GM12878 (cell line): ENCODE measurements around the gene C10orf71. TPM values are rescaled to one million over a fixed set of nuclear protein-coding genes. Genes with fewer than 3 reads are reported as not detected.

Source experiments
- ATAC-seq: fragments of 200-7000 bp; cut with Tn5 transposase; 3 replicates; pipeline ENCODE4 v1.9.1; 2020; ENCODE audit warnings: mild to moderate bottlenecking, moderate library complexity
- BruUV-seq: library from RNA; stranded (reverse); fragments of 400-500 nt; replicated peaks from 2 replicates; lab custom pipeline; 2021; lab: Mats Ljungman, UMichigan
- CTCF ChIA-PET: fragments of 300-600 bp; sonication (Branson Sonifier 250); formaldehyde crosslinking; extraction: SDS; loops from one replicate; lab custom pipeline; 2021; ENCODE audit warnings: inconsistent platforms; lab: Yijun Ruan, JAX
- POLR2A ChIA-PET: fragments of 350-600 bp; formaldehyde crosslinking; extraction: SDS; loops from one replicate; lab custom pipeline; 2021; ENCODE audit warnings: inconsistent platforms; lab: Charles Lee
- RAD21 ChIA-PET: fragments of 300-600 bp; sonication (Branson Sonifier 250); formaldehyde crosslinking; loops from one replicate; lab custom pipeline; 2023; ENCODE audit warnings: antibody characterized with exemption; ENCODE audit not compliant: unreplicated experiment; lab: Charles Lee
- SMC1A ChIA-PET: fragments of 300-600 bp; sonication (Branson Sonifier 250); formaldehyde crosslinking; loops from one replicate; lab custom pipeline; 2023; ENCODE audit not compliant: unreplicated experiment, uncharacterized antibody; lab: Charles Lee
- DNase-seq: peaks from one replicate; pipeline ENCODE4 v3.0.0-alpha.2; 2011; ENCODE audit warnings: low read depth, low spot score
- FAIRE-seq: peaks from 3 replicates; lab custom pipeline; 2011; peaks lifted over from hg19 to GRCh38; lab: Jason Lieb, UNC
- H2AFZ ChIP-seq: 2 replicates; pipeline ENCODE4 v1.6.0; 2011; ENCODE audit warnings: low read depth, low read length, control low read depth; ENCODE audit not compliant: control insufficient read depth
- H3K27ac ChIP-seq: 2 replicates; pipeline ENCODE4 v1.5.1; 2011; ENCODE audit warnings: control low read depth; ENCODE audit not compliant: control insufficient read depth, insufficient read depth
- H3K27me3 ChIP-seq, 2 experiments: replicated peaks in 1 of 2; 2 replicates each; pipeline versions ENCODE4 v1.6.0 to v1.6.1; 2011; ENCODE audit warnings: low read length in 1 of 2; ENCODE audit not compliant: control insufficient read depth in 2 of 2, insufficient read depth in 2 of 2
- H3K36me3 ChIP-seq, 2 experiments: 2 replicates each; pipeline ENCODE4 v1.5.1; 2011; ENCODE audit warnings: low read length in 1 of 2; ENCODE audit not compliant: control insufficient read depth in 2 of 2, insufficient read depth in 2 of 2
- H3K4me1 ChIP-seq: 2 replicates; pipeline ENCODE4 v1.6.1; 2011; ENCODE audit warnings: mild to moderate bottlenecking, low read length, moderate library complexity, mixed read lengths; ENCODE audit not compliant: control insufficient read depth, insufficient read depth
- H3K4me2 ChIP-seq: 2 replicates; pipeline ENCODE4 v1.6.0; 2011; ENCODE audit warnings: control low read depth; ENCODE audit not compliant: control insufficient read depth, insufficient read depth
- H3K4me3 ChIP-seq: fragments of 200-600 bp; sonication (generic); 2 replicates; pipeline ENCODE4 v1.5.1; 2016
- H3K79me2 ChIP-seq: 2 replicates; pipeline ENCODE4 v1.6.0; 2011; ENCODE audit warnings: low read length; ENCODE audit not compliant: control insufficient read depth, insufficient read depth
- H3K9ac ChIP-seq: 2 replicates; pipeline ENCODE4 v1.8.0; 2011; ENCODE audit warnings: low read length, control low read depth, mixed read lengths; ENCODE audit not compliant: control insufficient read depth, insufficient read depth
- H3K9me3 ChIP-seq: replicated peaks from 3 replicates; pipeline ENCODE4 v1.5.1; 2011; ENCODE audit warnings: mild to moderate bottlenecking, low read length; ENCODE audit not compliant: control insufficient read depth, insufficient read depth
- H4K20me1 ChIP-seq: 2 replicates; pipeline ENCODE4 v1.6.0; 2011; ENCODE audit not compliant: control insufficient read depth, insufficient read depth
- EED ChIP-seq: sonication (generic); IDR thresholded peaks from 2 replicates; pipeline ENCODE4 v1.6.1; 2016; ENCODE audit warnings: antibody characterized with exemption, low read depth
- ETV6 ChIP-seq, 2 experiments: fragments of 450-650 bp in 1 of 2; IDR thresholded peaks in 1 of 2; conservative IDR thresholded peaks in 1 of 2; 2 replicates each; pipeline ENCODE4 v1.6.1; 2014; ENCODE audit warnings: antibody characterized with exemption in 1 of 2, borderline replicate concordance in 1 of 2, low read depth in 1 of 2, mild to moderate bottlenecking in 1 of 2, moderate library complexity in 1 of 2
- GATAD2B ChIP-seq: fragments of 450-650 bp; conservative IDR thresholded peaks from 2 replicates; pipeline ENCODE4 v1.6.1; 2017; ENCODE audit warnings: low read depth, mild to moderate bottlenecking, moderate library complexity
- MXI1 ChIP-seq: fragments of 150-350 bp; IDR thresholded peaks from 2 replicates; pipeline ENCODE4 v1.6.1; 2011; ENCODE audit warnings: low read depth, mild to moderate bottlenecking, inconsistent platforms, low read length, improper control_type of control experiment
- POLR2AphosphoS5 ChIP-seq: IDR thresholded peaks from 2 replicates; pipeline ENCODE4 v1.6.1; 2011; ENCODE audit warnings: mild to moderate bottlenecking, low read length, inconsistent platforms
- RB1 ChIP-seq: fragments of 450-650 bp; formaldehyde crosslinking; IDR thresholded peaks from 2 replicates; pipeline ENCODE4 v1.6.1; 2017; ENCODE audit warnings: mild to moderate bottlenecking, borderline replicate concordance
- SIX5 ChIP-seq: IDR thresholded peaks from 2 replicates; pipeline ENCODE4 v1.6.1; 2011; ENCODE audit warnings: mild to moderate bottlenecking, low read depth, low read length, moderate library complexity; ENCODE audit not compliant: severe bottlenecking
- SPI1 ChIP-seq: IDR thresholded peaks from 2 replicates; pipeline ENCODE4 v1.6.1; 2011; ENCODE audit warnings: low read depth, mild to moderate bottlenecking, low read length, moderate library complexity, borderline replicate concordance; ENCODE audit not compliant: insufficient read depth
- SREBF1 ChIP-seq: IDR thresholded peaks from 2 replicates; pipeline ENCODE4 v1.6.1; 2012; ENCODE audit warnings: mild to moderate bottlenecking, low read length
- TARDBP ChIP-seq: IDR thresholded peaks from 2 replicates; pipeline ENCODE4 v1.6.1; 2016; ENCODE audit warnings: borderline replicate concordance
- TCF12 ChIP-seq: IDR thresholded peaks from 2 replicates; pipeline ENCODE4 v1.6.1; 2011; ENCODE audit warnings: low read depth, mild to moderate bottlenecking, low read length
- WRNIP1 ChIP-seq: IDR thresholded peaks from 2 replicates; pipeline ENCODE4 v1.6.1; 2011; ENCODE audit warnings: low read depth, low read length, improper control_type of control experiment, borderline replicate concordance
- ZBED1 ChIP-seq: IDR thresholded peaks from 2 replicates; pipeline ENCODE4 v1.6.1; 2016; ENCODE audit warnings: borderline replicate concordance
- in situ Hi-C: fragments of 300-500 bp; cut with MboI; formaldehyde crosslinking; loops from 9 replicates; pipeline ENCODE4 v1.14.3; 2018; ENCODE audit warnings: mixed read lengths
- intact Hi-C: fragments of 100-400 bp; cut with micrococcal nuclease; formaldehyde crosslinking; loops from one replicate; pipeline ENCODE4 v1.14.2; 2022; ENCODE audit not compliant: unreplicated experiment
- polyA plus RNA-seq, 11 experiments: library from polyadenylated mRNA; depleted of rRNA in 4 of 11; unstranded in 6 of 11; stranded (reverse) in 5 of 11; fragments of >200 nt; fragmentation: Nextera tagmentation in 4 of 11; fragmentation: Illumina TruSeq in 1 of 11; extraction: Ambion mirVana in 4 of 11; extraction: Trizol in 1 of 11; gene quantifications; 1 replicate in 1 of 11; 2 replicates in 10 of 11; pipeline versions ENCODE4 v1.2.1 to v1.2.3, GENCODE V29; 2011 to 2016; ENCODE audit warnings: inconsistent platforms in 2 of 11, missing spikeins in 2 of 11, low read depth in 1 of 11
- total RNA-seq, 4 experiments: library from RNA; depleted of rRNA in 3 of 4; stranded (reverse); fragments of >200 nt in 3 of 4; fragmentation: Illumina TruSeq in 1 of 4; extraction: Trizol in 1 of 4; gene quantifications; 2 replicates each; pipeline versions ENCODE4 v1.2.1 to v1.2.3, GENCODE V29; 2013 to 2021
- TF ChIP-seq, protein P1 (sequence below): fragments of 150-350 bp; IDR thresholded peaks from 2 replicates; pipeline ENCODE4 v1.6.1; 2016; ENCODE audit warnings: low read depth, low read length
- TF ChIP-seq, protein P2 (sequence below): fragments of 450-650 bp; formaldehyde crosslinking; IDR thresholded peaks from 2 replicates; pipeline ENCODE4 v1.5.0; 2022; ENCODE audit warnings: mild to moderate bottlenecking, missing genetic modification characterization
- TF ChIP-seq, protein P3 (sequence below): IDR thresholded peaks from 2 replicates; pipeline ENCODE4 v1.6.1; 2011; ENCODE audit warnings: low read depth, mild to moderate bottlenecking, low read length, moderate library complexity, borderline replicate concordance; ENCODE audit errors: extremely low read depth

C10orf71 gene
- total and polyA plus RNA-seq, 10 of the 15 experiments (the other 5 are each of a cell fraction or from before 2014, with no cell fraction given) = not detected

DNA sequence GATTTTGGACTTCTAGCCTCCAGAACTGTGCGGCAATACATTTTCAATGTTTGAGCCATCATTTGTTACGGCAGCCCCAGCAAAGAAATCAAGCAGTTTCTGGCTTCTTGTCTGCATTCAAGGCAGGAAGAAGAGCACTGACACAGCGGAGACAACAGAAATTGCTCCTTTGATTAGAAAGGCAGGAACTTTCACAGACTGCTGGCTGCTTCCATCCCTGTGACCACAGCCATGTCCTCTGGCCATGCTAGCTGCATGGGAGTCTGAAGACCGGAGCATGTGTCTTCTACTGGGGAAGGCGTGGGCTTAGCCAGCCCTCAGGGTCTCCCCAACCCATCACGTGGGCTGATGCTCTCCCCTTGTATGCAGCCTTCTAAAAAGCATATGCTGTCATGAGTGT is 19.1 kb downstream of the C10orf71 start (continued):
- TF ChIP-seq, protein P1, sequence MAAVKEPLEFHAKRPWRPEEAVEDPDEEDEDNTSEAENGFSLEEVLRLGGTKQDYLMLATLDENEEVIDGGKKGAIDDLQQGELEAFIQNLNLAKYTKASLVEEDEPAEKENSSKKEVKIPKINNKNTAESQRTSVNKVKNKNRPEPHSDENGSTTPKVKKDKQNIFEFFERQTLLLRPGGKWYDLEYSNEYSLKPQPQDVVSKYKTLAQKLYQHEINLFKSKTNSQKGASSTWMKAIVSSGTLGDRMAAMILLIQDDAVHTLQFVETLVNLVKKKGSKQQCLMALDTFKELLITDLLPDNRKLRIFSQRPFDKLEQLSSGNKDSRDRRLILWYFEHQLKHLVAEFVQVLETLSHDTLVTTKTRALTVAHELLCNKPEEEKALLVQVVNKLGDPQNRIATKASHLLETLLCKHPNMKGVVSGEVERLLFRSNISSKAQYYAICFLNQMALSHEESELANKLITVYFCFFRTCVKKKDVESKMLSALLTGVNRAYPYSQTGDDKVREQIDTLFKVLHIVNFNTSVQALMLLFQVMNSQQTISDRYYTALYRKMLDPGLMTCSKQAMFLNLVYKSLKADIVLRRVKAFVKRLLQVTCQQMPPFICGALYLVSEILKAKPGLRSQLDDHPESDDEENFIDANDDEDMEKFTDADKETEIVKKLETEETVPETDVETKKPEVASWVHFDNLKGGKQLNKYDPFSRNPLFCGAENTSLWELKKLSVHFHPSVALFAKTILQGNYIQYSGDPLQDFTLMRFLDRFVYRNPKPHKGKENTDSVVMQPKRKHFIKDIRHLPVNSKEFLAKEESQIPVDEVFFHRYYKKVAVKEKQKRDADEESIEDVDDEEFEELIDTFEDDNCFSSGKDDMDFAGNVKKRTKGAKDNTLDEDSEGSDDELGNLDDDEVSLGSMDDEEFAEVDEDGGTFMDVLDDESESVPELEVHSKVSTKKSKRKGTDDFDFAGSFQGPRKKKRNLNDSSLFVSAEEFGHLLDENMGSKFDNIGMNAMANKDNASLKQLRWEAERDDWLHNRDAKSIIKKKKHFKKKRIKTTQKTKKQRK = no peak
- TF ChIP-seq RB1 = no peak

DNA sequence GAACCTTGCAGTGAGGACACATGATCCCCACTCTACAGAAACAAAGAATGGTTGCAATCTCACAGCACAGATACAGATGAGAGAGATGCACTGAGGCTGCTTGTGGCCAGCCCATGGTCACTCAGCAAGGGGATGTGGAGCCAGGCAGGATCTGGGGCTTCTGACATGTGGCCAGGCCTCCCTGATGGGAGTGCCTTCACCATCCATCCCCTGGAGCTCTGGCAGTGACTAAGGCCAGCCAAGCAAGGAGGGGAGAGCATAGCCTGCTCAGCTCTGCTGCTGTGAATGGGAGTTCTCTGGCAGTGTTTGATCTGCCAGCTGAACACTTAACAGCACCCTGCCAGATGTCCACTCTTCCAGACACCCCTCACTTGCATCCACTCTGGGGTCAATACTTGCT is 19.8 kb downstream of the C10orf71 start:
- no TSS peak for BruUV-seq
- RAD21 ChIA-PET = no interaction called here
- TF ChIP-seq ETV6 (conservative IDR thresholded peaks at IDR 0.05 in 1 of 2, IDR thresholded peaks at IDR 0.05 in 1 of 2; ENCODE audit: borderline replicate concordance in 1 of 2, low read depth in 1 of 2) (no peak), SPI1 (no peak), EED (no peak), WRNIP1 (no peak), MXI1 (no peak), GATAD2B (no peak), SIX5 (no peak), SREBF1 (no peak), POLR2AphosphoS5 (no peak), TCF12 (no peak), ZBED1 (no peak), TARDBP (no peak)
- TF ChIP-seq, protein P2, sequence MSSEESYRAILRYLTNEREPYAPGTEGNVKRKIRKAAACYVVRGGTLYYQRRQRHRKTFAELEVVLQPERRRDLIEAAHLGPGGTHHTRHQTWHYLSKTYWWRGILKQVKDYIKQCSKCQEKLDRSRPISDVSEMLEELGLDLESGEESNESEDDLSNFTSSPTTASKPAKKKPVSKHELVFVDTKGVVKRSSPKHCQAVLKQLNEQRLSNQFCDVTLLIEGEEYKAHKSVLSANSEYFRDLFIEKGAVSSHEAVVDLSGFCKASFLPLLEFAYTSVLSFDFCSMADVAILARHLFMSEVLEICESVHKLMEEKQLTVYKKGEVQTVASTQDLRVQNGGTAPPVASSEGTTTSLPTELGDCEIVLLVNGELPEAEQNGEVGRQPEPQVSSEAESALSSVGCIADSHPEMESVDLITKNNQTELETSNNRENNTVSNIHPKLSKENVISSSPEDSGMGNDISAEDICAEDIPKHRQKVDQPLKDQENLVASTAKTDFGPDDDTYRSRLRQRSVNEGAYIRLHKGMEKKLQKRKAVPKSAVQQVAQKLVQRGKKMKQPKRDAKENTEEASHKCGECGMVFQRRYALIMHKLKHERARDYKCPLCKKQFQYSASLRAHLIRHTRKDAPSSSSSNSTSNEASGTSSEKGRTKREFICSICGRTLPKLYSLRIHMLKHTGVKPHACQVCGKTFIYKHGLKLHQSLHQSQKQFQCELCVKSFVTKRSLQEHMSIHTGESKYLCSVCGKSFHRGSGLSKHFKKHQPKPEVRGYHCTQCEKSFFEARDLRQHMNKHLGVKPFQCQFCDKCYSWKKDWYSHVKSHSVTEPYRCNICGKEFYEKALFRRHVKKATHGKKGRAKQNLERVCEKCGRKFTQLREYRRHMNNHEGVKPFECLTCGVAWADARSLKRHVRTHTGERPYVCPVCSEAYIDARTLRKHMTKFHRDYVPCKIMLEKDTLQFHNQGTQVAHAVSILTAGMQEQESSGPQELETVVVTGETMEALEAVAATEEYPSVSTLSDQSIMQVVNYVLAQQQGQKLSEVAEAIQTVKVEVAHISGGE = no peak
- TF ChIP-seq, protein P3, sequence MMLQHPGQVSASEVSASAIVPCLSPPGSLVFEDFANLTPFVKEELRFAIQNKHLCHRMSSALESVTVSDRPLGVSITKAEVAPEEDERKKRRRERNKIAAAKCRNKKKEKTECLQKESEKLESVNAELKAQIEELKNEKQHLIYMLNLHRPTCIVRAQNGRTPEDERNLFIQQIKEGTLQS = no peak

More for the DNA sequence above, 19.8 kb downstream of the C10orf71 start:
- ATAC-seq (no peak), DNase-seq (no peak), FAIRE-seq (no peak)
- Histone ChIP-seq H3K79me2 (no peaks in the 10 kb centered on the region), H3K4me1 (no peaks in the 10 kb centered on the region), H4K20me1 (no peaks in the 10 kb centered on the region), H2AFZ (no peak overlapping the region), H3K9ac (no peak overlapping the region), H3K36me3 (no peaks in the 10 kb centered on the region), H3K27ac (no peak overlapping the region), H3K4me3 (no peak overlapping the region), H3K27me3 (peaks cover 0 to 2% of the 10 kb centered on the region in 2 experiments; a peak in 2 of 4 replicates), H3K9me3 (no peaks in the 10 kb centered on the region), H3K4me2 (no peak overlapping the region)
- intact Hi-C loops (no loop called here), in situ Hi-C loops (no loop called here)
- SMC1A ChIA-PET = no interaction called here
- POLR2A ChIA-PET = no interaction called here
- CTCF ChIA-PET = interaction anchor here (0.7 to 1.6 kb wide), 2 partner anchors 9 to 11 kb away, joined by 3 read pairs; no protein-coding TSS in a partner anchor
